ENCODE results near the gene ROBO2.

Gene ROBO2

DNA sequence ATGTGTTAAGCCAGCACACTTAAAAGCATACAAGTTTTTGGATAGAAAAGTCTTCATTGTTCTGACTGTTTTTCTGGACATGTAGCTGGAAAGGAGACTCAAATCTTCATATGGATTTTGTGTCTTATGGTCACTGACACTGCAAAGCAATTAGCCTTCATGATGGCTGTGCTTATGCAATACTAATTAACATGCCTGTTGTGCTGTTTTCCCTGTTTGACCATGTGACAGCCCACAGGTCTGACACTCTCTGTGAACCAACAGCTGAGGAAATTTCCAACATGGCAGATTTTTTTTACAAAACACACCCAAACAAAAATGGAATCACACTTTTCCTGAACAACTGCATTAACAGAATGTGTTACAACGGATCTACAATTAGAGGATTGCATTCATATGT, 248.4 kb downstream of the ROBO2 start:
- Histone ChIP-seq H3K4me1 (ENCODE audit: low read depth, poor library complexity, severe bottlenecking) (no peaks in the 10 kb centered on the region), H3K27me3 (ENCODE audit: insufficient read depth, low read depth) (no peaks in the 10 kb centered on the region), H3K79me2 (ENCODE audit: insufficient read depth, low read depth) (no peaks in the 10 kb centered on the region), H3K4me3 (IDR thresholded peaks at IDR 0.05; ENCODE audit: insufficient read depth, low read depth, low read length) (no peak overlapping the region), H4K20me1 (ENCODE audit: insufficient read depth) (no peaks in the 10 kb centered on the region), H3K9ac (no peak overlapping the region), H2AFZ (ENCODE audit: low read depth) (no peak overlapping the region), H3K4me2 (no peak overlapping the region), H3K36me3 (ENCODE audit: insufficient read depth) (no peaks in the 10 kb centered on the region), H3K27ac (no peak overlapping the region)
- TF ChIP-seq, protein P1, sequence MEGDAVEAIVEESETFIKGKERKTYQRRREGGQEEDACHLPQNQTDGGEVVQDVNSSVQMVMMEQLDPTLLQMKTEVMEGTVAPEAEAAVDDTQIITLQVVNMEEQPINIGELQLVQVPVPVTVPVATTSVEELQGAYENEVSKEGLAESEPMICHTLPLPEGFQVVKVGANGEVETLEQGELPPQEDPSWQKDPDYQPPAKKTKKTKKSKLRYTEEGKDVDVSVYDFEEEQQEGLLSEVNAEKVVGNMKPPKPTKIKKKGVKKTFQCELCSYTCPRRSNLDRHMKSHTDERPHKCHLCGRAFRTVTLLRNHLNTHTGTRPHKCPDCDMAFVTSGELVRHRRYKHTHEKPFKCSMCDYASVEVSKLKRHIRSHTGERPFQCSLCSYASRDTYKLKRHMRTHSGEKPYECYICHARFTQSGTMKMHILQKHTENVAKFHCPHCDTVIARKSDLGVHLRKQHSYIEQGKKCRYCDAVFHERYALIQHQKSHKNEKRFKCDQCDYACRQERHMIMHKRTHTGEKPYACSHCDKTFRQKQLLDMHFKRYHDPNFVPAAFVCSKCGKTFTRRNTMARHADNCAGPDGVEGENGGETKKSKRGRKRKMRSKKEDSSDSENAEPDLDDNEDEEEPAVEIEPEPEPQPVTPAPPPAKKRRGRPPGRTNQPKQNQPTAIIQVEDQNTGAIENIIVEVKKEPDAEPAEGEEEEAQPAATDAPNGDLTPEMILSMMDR (conservative IDR thresholded peaks at IDR 0.05; ENCODE audit: low read depth, low read length): no peak

DNA sequence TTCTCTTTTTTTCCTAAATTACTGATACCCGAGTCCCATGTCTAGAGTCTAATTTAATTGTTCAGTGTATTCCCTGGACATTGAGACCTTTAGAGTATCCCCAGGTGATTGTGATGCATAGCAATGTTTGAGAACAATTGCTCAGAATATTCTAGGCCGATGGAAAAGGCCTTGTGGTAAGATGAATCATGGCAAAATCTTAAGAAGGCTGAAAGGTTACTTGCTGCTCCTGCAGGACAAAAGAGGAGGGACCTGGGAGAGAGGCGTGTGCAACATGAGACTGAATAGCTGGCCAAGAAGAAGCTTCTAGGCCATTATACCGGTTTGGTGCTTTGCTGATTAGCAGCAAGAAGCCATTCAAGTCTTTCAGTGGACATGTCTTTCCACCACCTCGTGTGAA, 256.6 kb downstream of the ROBO2 start:
- H3K27me3 ChIP-seq (ENCODE audit: insufficient read depth, low read depth): no peaks in the 10 kb centered on the region
- H3K4me2 ChIP-seq: no peak overlapping the region
- H3K36me3 ChIP-seq (ENCODE audit: insufficient read depth): no peaks in the 10 kb centered on the region
- no peak overlapping the region for H3K4me3 ChIP-seq (IDR thresholded peaks at IDR 0.05; ENCODE audit: insufficient read depth, low read depth, low read length)
- no peaks in the 10 kb centered on the region for H3K79me2 ChIP-seq (ENCODE audit: insufficient read depth, low read depth)
- no peak overlapping the region for H3K9ac ChIP-seq
- no peak overlapping the region for H2AFZ ChIP-seq (ENCODE audit: low read depth)
- H3K4me1 ChIP-seq (ENCODE audit: low read depth, poor library complexity, severe bottlenecking): no peaks in the 10 kb centered on the region
- TF ChIP-seq, protein P1 (conservative IDR thresholded peaks at IDR 0.05; ENCODE audit: low read depth, low read length): no peak
- H3K27ac ChIP-seq: no peak overlapping the region
- H4K20me1 ChIP-seq (ENCODE audit: insufficient read depth): no peaks in the 10 kb centered on the region

DNA sequence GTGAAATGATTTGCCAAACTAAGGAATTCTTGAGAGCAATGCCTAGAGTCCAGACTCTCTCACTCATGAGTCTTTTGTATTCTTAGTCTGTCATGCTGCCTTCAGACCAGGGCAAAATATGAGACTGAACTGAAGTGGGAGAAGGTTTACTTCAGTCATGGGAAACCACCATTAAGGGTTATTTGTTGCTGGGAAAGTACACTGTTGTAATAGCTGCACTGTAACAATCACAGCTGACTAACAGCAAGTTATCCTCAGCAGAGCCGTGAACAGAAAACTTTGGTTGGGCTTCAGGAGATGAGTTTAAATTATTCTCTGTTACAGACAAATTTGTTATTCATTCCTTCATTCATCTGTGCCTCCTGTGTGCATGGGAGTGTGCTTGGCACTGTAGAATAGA, 258.5 kb downstream of the ROBO2 start:
- Histone ChIP-seq H4K20me1 (ENCODE audit: insufficient read depth) (no peaks in the 10 kb centered on the region), H3K36me3 (ENCODE audit: insufficient read depth) (no peaks in the 10 kb centered on the region), H3K27ac (no peak overlapping the region), H3K4me2 (no peak overlapping the region), H3K4me1 (ENCODE audit: low read depth, poor library complexity, severe bottlenecking) (no peaks in the 10 kb centered on the region), H3K79me2 (ENCODE audit: insufficient read depth, low read depth) (no peaks in the 10 kb centered on the region), H3K9ac (no peak overlapping the region), H2AFZ (ENCODE audit: low read depth) (no peak overlapping the region), H3K27me3 (ENCODE audit: insufficient read depth, low read depth) (no peaks in the 10 kb centered on the region), H3K4me3 (IDR thresholded peaks at IDR 0.05; ENCODE audit: insufficient read depth, low read depth, low read length) (no peak overlapping the region)
- TF ChIP-seq, protein P1 (conservative IDR thresholded peaks at IDR 0.05; ENCODE audit: low read depth, low read length): no peak

DNA sequence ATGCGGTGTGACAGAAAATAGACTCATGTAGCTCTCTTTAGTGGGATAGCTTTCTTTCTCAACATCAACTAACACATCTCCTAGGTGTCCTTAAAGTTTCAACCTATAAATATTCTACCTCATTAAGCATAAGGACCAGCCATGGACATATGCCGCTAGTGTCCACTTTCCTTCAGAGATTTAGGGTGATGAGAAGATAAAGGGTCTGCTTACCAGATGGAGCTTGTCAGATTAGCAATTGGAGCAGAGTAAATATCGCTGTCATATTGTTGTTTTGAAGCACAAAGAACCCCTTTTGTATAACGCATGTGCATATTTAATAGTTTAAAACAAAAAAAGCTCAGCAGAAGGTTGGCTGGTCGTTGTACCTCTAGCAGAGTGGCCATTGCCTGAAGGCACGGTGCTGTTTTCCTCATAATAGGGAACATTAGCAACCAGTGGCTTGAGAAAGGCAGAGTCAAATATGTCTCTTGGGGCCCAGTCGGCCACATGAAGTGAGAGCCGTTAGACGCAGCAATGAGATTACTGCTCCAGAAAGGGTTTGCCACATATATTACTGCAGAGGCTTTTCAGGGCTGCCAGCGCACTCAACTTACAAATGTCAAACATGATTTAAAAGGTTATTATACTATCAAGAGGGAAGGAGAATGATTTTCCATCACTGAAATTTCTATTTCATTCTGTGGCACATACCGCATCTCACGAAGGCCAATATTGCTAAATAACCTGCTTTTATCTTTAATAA, 264.2 kb downstream of the ROBO2 start:
- TF ChIP-seq, protein P1 (conservative IDR thresholded peaks at IDR 0.05; ENCODE audit: low read depth, low read length): no peak
- Histone ChIP-seq H3K27ac (no peak overlapping the region), H3K4me1 (ENCODE audit: low read depth, poor library complexity, severe bottlenecking) (no peaks in the 10 kb centered on the region), H3K36me3 (ENCODE audit: insufficient read depth) (no peaks in the 10 kb centered on the region), H3K9ac (no peak overlapping the region), H4K20me1 (ENCODE audit: insufficient read depth) (no peaks in the 10 kb centered on the region), H3K79me2 (ENCODE audit: insufficient read depth, low read depth) (no peaks in the 10 kb centered on the region), H2AFZ (ENCODE audit: low read depth) (no peak overlapping the region), H3K4me2 (no peak overlapping the region), H3K4me3 (IDR thresholded peaks at IDR 0.05; ENCODE audit: insufficient read depth, low read depth, low read length) (no peak overlapping the region), H3K27me3 (ENCODE audit: insufficient read depth, low read depth) (no peaks in the 10 kb centered on the region)
